NCI-H2029 (cell line): ENCODE data around the gene SP140.
"Not testable (repeated sequence)": the region's sequence is repeated elsewhere in the genome, so short reads cannot be mapped to it uniquely, and the experiment has no call there.

Experiments
- DNase-seq: peaks from one replicate; lab custom pipeline; 2025; lab: John Stamatoyannopoulos, UW

Gene SP140

GRCh38 chr2:230225486-230225885 is at the start of gene SP140:
TSS of gene SP140 (plus strand) at chr2:230225736. CDS start at chr2:230225845, 109 bp downstream.
- DNase-seq = no peak

DNA sequence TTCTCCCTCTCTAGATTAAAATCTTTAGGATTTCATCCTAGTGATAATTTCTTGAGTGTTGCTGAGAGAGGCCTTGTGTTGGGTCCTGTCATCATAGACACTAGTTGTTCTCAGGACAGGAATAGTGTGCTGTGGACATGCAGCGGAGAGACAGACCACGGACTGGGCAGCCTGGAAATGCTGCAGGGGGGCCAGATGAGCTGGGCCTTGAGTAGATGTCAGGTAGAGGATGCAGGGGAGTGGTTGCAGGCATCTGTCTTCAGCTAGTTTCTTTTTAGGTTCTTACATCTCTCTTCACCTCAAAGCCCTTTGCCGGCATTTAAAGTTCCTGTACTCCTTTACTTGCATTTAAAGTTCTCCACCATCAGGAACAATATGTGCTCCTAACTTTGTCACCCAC is 48.5 kb upstream of the SP140 start:
- DNase-seq = no peak

DNA sequence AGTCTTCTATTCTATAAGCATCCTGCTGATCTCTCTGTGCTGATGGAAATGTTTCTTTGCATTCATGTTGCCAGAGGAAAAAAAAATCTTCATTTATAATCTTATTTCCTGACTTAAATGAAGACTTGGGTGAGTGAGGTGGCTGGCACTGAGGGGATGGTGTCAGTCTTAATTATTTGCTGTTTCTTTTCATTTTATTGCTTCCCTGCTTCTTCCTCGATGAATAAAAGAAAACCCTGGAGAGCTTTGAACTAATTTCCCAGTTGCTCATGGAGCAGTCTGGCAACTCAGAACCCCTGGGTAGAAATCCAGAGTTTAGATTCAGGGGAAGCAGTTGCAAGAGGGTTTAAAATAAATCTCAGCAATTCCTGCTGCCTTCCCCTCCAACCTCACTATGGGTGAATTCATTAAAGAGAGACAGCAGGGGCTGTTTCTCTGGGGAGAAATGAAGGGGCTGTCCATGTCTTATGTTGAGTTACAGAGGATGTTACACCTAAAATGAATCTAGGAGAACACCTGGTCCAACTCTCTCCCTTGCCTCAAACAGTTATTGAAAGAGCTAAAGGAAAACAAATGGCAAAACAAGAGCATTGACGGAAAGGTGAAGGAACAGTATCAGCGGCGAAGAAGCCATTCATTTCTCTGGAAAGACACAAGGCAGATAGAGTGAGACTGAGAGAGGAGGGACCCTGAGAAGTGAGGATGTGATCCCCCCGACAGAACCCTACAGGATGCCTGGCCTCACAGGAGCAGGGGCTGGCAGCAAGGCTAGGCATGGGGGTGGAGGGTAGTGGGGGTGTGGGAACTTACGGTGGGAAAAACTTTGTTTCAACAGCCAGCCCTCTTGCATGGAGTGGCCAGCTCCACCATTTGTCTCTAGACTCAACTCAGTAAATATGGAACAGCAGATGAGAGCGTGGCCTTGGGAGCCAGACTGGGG is 46.7 kb upstream of the SP140 start:
- DNase-seq = no peak

GRCh38 chr2:230179907-230180306 is 45.6 kb upstream of the SP140 start:
- no peak for DNase-seq

DNA sequence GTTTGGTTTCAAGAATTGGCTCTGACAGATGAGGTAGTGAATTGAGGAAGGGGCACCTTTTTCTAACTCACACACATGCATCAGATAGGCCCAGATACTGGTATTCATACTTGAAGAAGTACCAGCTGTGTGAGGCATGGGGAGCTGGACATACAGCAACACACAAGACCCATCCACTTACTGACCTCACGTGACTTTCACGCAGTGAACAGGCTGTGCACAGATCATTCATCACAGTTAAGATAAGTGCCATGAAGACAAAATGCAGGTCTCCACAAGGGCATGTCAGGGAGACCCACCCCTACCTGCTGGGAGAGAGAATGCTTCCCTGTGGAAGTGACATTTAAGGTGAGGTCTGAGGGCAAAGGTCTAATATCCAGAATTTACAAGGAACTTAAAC is 44.3 kb upstream of the SP140 start:
- DNase-seq = no peak

GRCh38 chr2:230184727-230185578 is 40.6 kb upstream of the SP140 start:
- peak; percentile 83 for DNase-seq

DNA sequence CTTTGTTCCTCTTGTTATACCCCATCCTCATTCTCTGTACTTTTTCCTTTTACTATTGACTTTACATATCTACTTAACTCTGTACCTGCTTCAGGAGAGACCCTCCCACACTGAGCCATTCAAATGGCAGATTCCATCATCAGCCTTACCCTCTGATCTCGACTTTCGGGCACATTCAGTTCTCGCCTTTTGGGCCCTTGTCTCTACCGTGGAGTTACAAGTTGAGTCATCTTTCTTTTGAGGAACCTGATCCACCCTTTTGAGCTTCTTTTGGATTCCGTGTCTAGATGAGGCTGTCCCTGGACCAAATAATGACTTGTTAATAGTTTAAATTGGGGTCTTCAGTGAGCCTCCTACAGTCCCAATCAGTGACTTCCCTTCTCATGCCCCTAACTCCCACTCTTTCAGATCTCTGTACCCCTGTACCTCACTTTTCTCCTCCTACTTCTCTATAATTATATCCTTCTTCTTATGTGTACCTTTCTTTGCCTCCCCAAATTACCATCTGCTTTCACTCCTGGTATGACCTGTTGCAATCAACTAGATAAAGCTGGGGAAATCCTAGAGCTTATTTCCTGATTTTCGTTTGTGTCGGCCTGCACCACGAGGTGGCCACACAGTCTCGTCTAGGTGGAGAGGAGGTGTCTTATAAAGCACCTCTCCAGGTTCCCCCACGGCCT is 23.0 kb upstream of the SP140 start:
- DNase-seq = no peak

DNA sequence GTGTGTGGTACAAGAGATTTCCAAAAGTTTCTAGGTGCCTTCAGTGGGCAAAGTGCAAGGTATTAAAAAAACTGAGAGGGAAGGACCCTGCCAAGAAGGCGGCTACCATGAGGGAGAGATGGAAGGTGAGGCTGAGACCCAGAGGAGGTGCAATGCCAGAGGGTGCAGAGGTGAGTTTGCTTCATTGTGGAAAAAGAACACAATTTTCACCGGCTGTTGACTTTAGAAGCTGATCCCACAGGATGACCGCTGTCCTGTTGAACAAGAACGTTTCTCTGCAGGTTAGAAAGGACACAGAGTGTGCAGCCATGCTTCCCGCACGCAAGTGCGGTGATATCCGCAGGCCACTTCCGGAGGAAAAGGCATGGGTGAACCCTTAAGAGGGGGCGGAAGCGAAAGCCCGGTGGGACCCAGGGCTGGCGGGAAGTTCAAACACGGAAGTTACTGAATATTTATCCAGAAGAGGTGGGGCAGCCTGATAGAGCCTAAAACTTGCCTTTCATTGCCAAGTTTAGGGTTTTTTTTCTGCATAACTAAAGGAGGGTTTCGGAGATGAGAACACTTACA is 22.3 kb upstream of the SP140 start:
- DNase-seq = no peak

GRCh38 chr2:230205034-230205433 is 20.5 kb upstream of the SP140 start:
- DNase-seq = no peak

DNA sequence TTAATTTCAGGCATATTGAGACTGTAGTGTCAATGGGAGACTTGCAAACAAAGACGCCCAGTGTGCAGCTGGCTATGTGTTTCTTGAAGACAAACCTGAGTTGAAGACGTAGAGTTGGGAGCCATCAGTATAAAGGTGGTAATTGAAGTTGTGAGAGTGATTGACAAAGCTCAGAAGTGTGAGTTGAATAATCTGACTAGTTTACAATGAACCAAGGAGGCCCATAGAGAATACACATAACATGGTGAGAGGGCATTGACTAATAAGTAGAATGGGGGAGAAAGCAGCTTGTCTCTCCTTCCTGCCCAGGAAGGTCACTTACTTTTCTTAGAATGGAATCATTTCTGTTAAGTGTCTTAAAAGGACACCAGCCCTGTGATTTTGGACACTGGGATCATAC is 19.8 kb upstream of the SP140 start:
- DNase-seq = no peak

- no peak for DNase-seq
These were observed 17.0 kb upstream of the SP140 start for GRCh38 chr2:230208576-230208975.

GRCh38 chr2:230209422-230210051 is 16.0 kb upstream of the SP140 start:
- no peak for DNase-seq

DNA sequence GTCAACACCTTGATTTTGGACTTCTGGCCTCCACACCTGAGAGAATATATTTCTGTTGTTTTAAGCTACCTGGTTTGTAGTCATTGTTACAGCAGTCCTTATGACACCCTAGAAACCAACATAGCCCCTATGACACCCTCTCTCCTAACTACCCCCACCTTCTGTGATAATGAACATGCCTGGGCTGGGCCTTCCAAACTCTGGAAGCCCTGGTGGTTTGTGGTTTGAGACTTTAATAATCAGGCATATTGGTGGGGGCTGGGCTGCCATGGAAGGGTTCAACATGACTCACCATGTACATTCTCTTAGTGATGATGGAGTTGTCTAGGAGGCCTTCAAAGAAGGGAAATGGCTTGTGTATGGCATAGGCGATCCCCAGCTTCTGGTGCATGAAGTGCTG is 9.0 kb upstream of the SP140 start:
- no peak for DNase-seq

- DNase-seq = no peak
These were observed 8.1 kb upstream of the SP140 start for GRCh38 chr2:230217424-230217823.

GRCh38 chr2:230218421-230218820 is 7.1 kb upstream of the SP140 start:
- DNase-seq = no peak

GRCh38 chr2:230219419-230220331 is 5.9 kb upstream of the SP140 start, which contains the start of gene SP110:
TSS of gene SP110 (minus strand) at chr2:230219984. CDS start at chr2:230216927, 3,057 bp downstream.
- DNase-seq = peak; percentile 68

DNA sequence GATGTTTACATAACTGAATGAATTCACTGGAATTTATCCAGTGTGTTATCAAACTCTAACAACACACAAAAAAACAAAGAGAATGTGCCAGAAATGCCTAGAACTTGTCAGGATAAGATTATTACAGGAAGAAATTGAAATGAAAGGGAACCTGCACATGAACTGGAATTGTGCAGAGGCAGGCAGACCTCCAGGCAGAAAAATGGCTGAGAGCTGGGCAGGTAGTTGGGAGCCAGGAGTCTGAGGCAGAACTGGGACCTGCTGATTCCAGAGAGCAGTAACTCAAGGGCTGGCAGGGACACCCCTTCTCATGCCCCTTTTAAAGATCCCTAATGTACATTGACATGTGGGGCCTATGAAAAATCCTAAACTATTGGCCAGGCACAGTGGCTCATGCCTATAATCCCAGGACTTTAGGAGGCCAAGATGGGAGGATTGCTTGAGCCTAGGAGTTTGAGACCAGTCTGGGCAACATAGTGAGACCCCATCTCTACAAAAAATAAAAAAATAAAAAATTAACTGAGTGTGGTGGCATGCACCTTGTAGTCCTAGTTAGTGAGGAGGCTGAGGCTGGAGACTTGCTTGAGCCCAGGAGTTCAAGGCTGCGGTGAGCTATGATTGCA is 5.1 kb upstream of the SP140 start:
- no peak for DNase-seq

- DNase-seq = no peak
These were observed 4.0 kb upstream of the SP140 start for GRCh38 chr2:230221493-230221892.

- DNase-seq = not testable (repeated sequence)
These were observed 2.7 kb upstream of the SP140 start for GRCh38 chr2:230222829-230223228.

DNA sequence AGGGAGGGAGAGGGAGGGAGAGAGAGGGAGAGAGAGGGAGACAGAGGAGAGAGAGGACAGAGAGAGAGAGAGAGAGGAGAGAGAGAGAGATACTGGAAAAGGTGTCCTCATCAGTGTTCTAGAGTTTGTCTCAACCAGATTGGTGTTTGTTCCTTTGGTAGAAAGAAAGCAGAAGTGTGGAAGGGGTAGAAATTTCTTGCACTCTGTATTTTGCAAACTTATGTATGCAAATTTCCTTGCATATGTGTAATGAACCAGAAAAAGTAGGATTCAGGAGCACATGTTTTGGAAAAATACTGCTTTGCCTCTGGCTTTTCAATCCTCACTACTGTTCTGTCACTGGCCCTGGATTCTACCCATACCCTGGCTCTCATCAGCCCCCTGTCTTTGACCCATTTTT is 1.1 kb upstream of the SP140 start:
- no peak for DNase-seq
